ENCODE results near the gene LAMB1. TPM values are rescaled to one million over a fixed set of nuclear protein-coding genes. Genes with fewer than 3 reads are reported as not detected.

The LAMB1 gene
- total RNA-seq, 1 experiment from 2014 or later = 240 TPM

DNA sequence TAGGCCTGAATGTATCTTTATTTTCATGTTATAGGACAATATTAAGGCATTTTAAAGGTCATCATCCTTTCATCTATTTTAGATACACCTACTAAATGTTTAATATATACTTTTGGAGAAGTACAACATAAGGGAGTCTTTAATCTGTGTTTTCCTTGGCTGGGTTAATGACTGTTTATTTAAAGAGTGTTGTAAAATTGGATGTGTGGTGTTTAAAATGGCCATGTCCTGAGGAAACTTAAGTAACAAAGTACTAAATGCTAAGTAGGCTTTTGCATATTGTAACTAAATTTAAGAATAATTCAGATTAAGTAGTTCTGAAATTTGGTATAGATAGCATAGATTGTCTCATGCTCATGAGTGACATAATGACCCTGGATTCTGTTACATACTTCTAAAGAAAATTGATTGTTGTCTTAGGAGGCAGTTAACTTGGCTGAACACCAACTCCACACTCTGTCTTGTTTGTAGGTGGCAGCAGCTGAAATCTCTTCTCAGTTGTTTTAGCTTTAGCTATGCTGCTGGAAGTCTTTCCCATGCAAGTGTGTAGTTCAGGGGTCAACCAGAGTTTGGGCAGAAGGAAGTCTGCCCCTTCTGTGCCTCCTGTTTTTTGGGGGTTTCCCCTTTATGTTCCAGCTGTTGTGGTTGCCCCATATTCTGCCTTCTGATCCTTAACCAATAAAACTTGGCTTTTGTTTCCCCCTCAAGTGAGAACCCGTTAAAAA lies 82.8 kb downstream of the LAMB1 start:
- TF ChIP-seq, protein P1, sequence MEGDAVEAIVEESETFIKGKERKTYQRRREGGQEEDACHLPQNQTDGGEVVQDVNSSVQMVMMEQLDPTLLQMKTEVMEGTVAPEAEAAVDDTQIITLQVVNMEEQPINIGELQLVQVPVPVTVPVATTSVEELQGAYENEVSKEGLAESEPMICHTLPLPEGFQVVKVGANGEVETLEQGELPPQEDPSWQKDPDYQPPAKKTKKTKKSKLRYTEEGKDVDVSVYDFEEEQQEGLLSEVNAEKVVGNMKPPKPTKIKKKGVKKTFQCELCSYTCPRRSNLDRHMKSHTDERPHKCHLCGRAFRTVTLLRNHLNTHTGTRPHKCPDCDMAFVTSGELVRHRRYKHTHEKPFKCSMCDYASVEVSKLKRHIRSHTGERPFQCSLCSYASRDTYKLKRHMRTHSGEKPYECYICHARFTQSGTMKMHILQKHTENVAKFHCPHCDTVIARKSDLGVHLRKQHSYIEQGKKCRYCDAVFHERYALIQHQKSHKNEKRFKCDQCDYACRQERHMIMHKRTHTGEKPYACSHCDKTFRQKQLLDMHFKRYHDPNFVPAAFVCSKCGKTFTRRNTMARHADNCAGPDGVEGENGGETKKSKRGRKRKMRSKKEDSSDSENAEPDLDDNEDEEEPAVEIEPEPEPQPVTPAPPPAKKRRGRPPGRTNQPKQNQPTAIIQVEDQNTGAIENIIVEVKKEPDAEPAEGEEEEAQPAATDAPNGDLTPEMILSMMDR (IDR thresholded peaks at IDR 0.05; ENCODE audit: unreplicated experiment) = no peak
- DNase-seq = no peak
- no peak overlapping the region for H3K4me3 Mint-ChIP-seq (ENCODE audit: low read depth, unreplicated experiment)
- intact Hi-C loops (cut with micrococcal nuclease; ENCODE audit: unreplicated experiment) = no loop called here
- peaks cover 17% of the 10 kb centered on the region for H3K36me3 Mint-ChIP-seq (ENCODE audit: insufficient read depth, unreplicated experiment)
- peaks cover 8% of the 10 kb centered on the region for H3K4me1 Mint-ChIP-seq (ENCODE audit: low read depth, unreplicated experiment)
- no peak overlapping the region for H3K27ac Mint-ChIP-seq (ENCODE audit: unreplicated experiment)
- CTCF ChIA-PET = no interaction called here
- no peaks in the 10 kb centered on the region for H3K27me3 Mint-ChIP-seq (ENCODE audit: unreplicated experiment)
- no peaks in the 10 kb centered on the region for H3K9me3 Mint-ChIP-seq (ENCODE audit: low read depth, unreplicated experiment)
- BruUV-seq (replicated peaks) = no TSS peak

DNA sequence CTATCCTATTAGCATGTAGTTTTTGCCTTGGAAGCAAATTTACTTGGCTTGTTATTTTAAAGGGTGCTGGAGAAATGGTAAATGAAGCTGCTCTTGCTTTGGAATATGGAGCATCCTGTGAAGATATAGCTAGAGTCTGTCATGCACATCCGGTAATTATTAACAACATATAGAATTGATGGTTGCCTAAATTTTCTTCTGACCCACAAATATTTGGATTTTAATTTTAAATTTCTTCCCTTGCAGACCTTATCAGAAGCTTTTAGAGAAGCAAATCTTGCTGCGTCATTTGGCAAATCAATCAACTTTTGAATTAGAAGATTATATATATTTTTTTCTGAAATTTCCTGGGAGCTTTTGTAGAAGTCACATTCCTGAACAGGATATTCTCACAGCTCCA lies 84.0 kb downstream of the LAMB1 start:
- Mint-ChIP-seq H3K36me3 (ENCODE audit: insufficient read depth, unreplicated experiment) (peaks cover 14% of the 10 kb centered on the region), H3K9me3 (ENCODE audit: low read depth, unreplicated experiment) (no peaks in the 10 kb centered on the region), H3K27me3 (ENCODE audit: unreplicated experiment) (no peaks in the 10 kb centered on the region), H3K4me1 (ENCODE audit: low read depth, unreplicated experiment) (peaks cover 8% of the 10 kb centered on the region), H3K4me3 (ENCODE audit: low read depth, unreplicated experiment) (no peak overlapping the region), H3K27ac (ENCODE audit: unreplicated experiment) (no peak overlapping the region)
- DNase-seq = no peak
- TF ChIP-seq, protein P1 (IDR thresholded peaks at IDR 0.05; ENCODE audit: unreplicated experiment) = no peak
- intact Hi-C loops (cut with micrococcal nuclease; ENCODE audit: unreplicated experiment) = no loop called here
- CTCF ChIA-PET = no interaction called here
- BruUV-seq (replicated peaks) = no TSS peak

DNA sequence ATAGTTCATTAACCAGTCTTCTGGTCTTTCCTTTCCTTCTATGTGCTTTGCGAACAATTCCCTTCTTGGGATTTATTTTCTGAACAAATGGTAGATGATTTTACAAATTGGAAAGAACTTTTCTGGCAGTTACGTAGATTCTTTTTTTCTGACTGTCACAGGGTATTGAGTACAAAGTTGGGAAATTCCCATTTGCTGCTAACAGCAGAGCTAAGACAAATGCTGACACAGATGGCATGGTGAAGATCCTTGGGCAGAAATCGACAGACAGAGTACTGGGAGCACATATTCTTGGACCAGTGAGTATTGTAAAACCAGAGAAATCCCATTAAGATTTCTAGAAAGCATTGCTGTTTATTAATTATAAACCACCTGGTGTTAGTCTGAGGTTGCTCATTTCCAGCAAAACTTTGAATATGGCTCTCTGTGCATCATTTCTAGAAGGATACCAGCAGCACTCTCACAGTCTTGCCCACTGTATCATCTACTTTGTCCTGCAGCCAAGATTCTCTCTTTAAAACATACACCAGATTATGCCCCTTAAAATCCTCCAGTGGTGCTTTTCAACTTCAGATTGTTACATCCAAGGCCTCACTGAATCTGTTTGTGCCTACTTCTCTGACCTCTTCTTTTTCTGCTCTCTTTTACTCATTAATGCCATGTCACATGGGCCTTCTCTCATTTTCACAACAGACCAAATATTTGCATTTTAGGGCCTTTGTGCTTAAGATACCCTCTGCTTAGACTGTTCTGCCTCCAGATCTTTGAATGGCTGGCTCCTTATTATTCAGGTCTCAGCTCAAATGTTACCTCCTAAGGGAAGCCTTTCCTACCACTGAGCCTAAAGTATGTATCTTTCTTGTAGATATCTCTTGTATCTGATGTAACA lies 85.0 kb downstream of the LAMB1 start:
- TF ChIP-seq, protein P1 (IDR thresholded peaks at IDR 0.05; ENCODE audit: unreplicated experiment) = no peak
- Mint-ChIP-seq H3K36me3 (ENCODE audit: insufficient read depth, unreplicated experiment) (peaks cover 20% of the 10 kb centered on the region), H3K4me3 (ENCODE audit: low read depth, unreplicated experiment) (no peak overlapping the region), H3K27ac (ENCODE audit: unreplicated experiment) (no peak overlapping the region), H3K4me1 (ENCODE audit: low read depth, unreplicated experiment) (peaks cover 8% of the 10 kb centered on the region), H3K27me3 (ENCODE audit: unreplicated experiment) (no peaks in the 10 kb centered on the region), H3K9me3 (ENCODE audit: low read depth, unreplicated experiment) (no peaks in the 10 kb centered on the region)
- CTCF ChIA-PET = no interaction called here
- BruUV-seq (replicated peaks) = no TSS peak
- DNase-seq = no peak
- intact Hi-C loops (cut with micrococcal nuclease; ENCODE audit: unreplicated experiment) = no loop called here

DNA sequence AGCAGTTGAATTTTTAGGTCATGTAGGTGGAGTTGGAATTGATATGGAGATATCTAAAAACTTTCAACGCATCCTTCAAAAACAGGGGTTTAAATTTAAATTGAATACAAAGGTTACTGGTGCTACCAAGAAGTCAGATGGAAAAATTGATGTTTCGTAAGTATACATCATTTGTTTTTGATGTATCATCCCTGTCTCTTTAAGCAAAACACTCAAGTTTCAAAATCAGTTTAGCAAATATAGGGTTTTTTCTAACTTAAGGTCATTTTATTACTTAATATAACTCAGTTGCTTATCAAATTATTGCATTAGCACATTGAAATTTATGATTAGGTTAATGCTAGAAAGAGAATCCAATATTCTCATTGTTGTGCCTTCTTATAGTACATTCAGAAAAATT lies 87.4 kb downstream of the LAMB1 start:
- H3K4me1 Mint-ChIP-seq (ENCODE audit: low read depth, unreplicated experiment) = peaks cover 3% of the 10 kb centered on the region
- H3K9me3 Mint-ChIP-seq (ENCODE audit: low read depth, unreplicated experiment) = no peaks in the 10 kb centered on the region
- intact Hi-C loops (cut with micrococcal nuclease; ENCODE audit: unreplicated experiment) = no loop called here
- H3K27me3 Mint-ChIP-seq (ENCODE audit: unreplicated experiment) = no peaks in the 10 kb centered on the region
- no peak overlapping the region for H3K27ac Mint-ChIP-seq (ENCODE audit: unreplicated experiment)
- no peak for DNase-seq
- TF ChIP-seq, protein P1 (IDR thresholded peaks at IDR 0.05; ENCODE audit: unreplicated experiment) = no peak
- BruUV-seq (replicated peaks) = no TSS peak
- H3K36me3 Mint-ChIP-seq (ENCODE audit: insufficient read depth, unreplicated experiment) = peaks cover 16% of the 10 kb centered on the region
- CTCF ChIA-PET = no interaction called here
- H3K4me3 Mint-ChIP-seq (ENCODE audit: low read depth, unreplicated experiment) = no peak overlapping the region

Measured in Calu3 (cell line).